ENCODE results near the gene MUC22.

GRCh38 chr6:31011153-31011552 is 879 bp downstream of the MUC22 start:
- no peak for TF ChIP-seq CTCF (IDR thresholded peaks at IDR 0.05; ENCODE audit: low read depth, low read length, poor library complexity, severe bottlenecking)
- no peak for TF ChIP-seq EZH2phosphoT487 (IDR thresholded peaks at IDR 0.05; ENCODE audit: borderline replicate concordance, low read length)

All from DOHH2 (cell line).